B cell (primary cell): Measurements from ENCODE around the gene ZSWIM3. TPM values are rescaled to one million over a fixed set of nuclear protein-coding genes. Genes with fewer than 3 reads are reported as not detected.

Experiments
- ATAC-seq: fragments of 200-7000 bp; cut with Tn5 transposase; one replicate; pipeline ENCODE4 v1.10.0; 2021; ENCODE audit warnings: low read depth, mild to moderate bottlenecking, moderate number of reproducible peaks, moderate library complexity
- CTCF ChIA-PET: fragments of 350-600 bp; sonication (Branson Sonifier 250); formaldehyde crosslinking; loops from one replicate; lab custom pipeline; 2021; ENCODE audit warnings: antibody characterized with exemption, inconsistent platforms; lab: Charles Lee
- POLR2A ChIA-PET: fragments of 350-600 bp; sonication (Branson Sonifier 250); formaldehyde crosslinking; loops from one replicate; lab custom pipeline; 2021; ENCODE audit warnings: antibody characterized with exemption; lab: Charles Lee
- DNase-seq: peaks from one replicate; pipeline ENCODE4 v3.0.0; 2013
- H2AFZ ChIP-seq: 2 replicates; pipeline ENCODE4 v1.6.1; 2012; ENCODE audit warnings: mild to moderate bottlenecking, low read depth, low read length; ENCODE audit not compliant: insufficient read depth, poor library complexity, severe bottlenecking
- H3K27ac ChIP-seq, 2 donors: 1 replicate in 1 of 2; 2 replicates in 1 of 2; pipeline ENCODE4 v1.5.1; 2012 to 2013; ENCODE audit warnings: low read length in 2 of 2, mild to moderate bottlenecking in 2 of 2, moderate library complexity in 1 of 2
- H3K27me3 ChIP-seq, 4 experiments: fragments of 200-600 bp in 1 of 4; sonication (generic) in 1 of 4; replicated peaks in 1 of 4; 1 replicate in 2 of 4; 2 replicates in 2 of 4; pipeline versions ENCODE4 v1.6.1 to v1.7.0; 2013 to 2016; ENCODE audit warnings: low read length in 3 of 4, mild to moderate bottlenecking in 2 of 4, mixed read lengths in 1 of 4, moderate library complexity in 1 of 4; ENCODE audit not compliant: insufficient read depth in 4 of 4, control insufficient read depth in 3 of 4; ENCODE audit errors: control extremely low read depth in 1 of 4
- H3K36me3 ChIP-seq, 2 experiments: replicated peaks in 1 of 2; 1 replicate in 1 of 2; 2 replicates in 1 of 2; pipeline versions ENCODE4 v1.6.1 to v1.7.1; 2013; ENCODE audit warnings: low read length in 1 of 2; ENCODE audit not compliant: insufficient read depth in 2 of 2, control insufficient read depth in 1 of 2; ENCODE audit errors: control extremely low read depth in 1 of 2, extremely low read depth in 1 of 2
- H3K4me1 ChIP-seq, 2 donors: fragments of 200-600 bp in 1 of 2; sonication (generic) in 1 of 2; 1 replicate in 1 of 2; 2 replicates in 1 of 2; pipeline versions ENCODE4 v1.5.1 to v1.6.1; 2013 to 2017; ENCODE audit warnings: low read length in 2 of 2; ENCODE audit not compliant: control insufficient read depth in 2 of 2, insufficient read depth in 2 of 2
- H3K4me2 ChIP-seq: replicated peaks from 2 replicates; pipeline ENCODE3; 2012; ENCODE audit warnings: mild to moderate bottlenecking, low read depth, low read length; ENCODE audit not compliant: poor library complexity, severe bottlenecking
- H3K4me3 ChIP-seq, 5 experiments: fragments of 200-600 bp in 1 of 5; sonication (generic) in 1 of 5; 1 replicate in 3 of 5; 2 replicates in 2 of 5; pipeline versions ENCODE4 v1.5.1 to v1.7.0; 2011 to 2016; ENCODE audit warnings: low read length in 4 of 5, mild to moderate bottlenecking in 4 of 5, low read depth in 2 of 5, control low read depth in 1 of 5, moderate library complexity in 1 of 5; ENCODE audit not compliant: insufficient read depth in 1 of 5; ENCODE audit errors: control extremely low read depth in 1 of 5, extremely low read depth in 1 of 5
- H3K79me2 ChIP-seq: fragments of 200-600 bp; sonication (generic); one replicate; pipeline ENCODE4 v1.6.0; 2016; ENCODE audit warnings: low read length; ENCODE audit not compliant: control insufficient read depth, insufficient read depth
- H3K9ac ChIP-seq: fragments of 200-600 bp; sonication (generic); 2 replicates; pipeline ENCODE4 v1.6.1; 2017; ENCODE audit warnings: mild to moderate bottlenecking, low read length, moderate library complexity
- H3K9me3 ChIP-seq, 3 donors: one replicate each; pipeline versions ENCODE4 v1.6.1 to v1.7.1; 2013; ENCODE audit warnings: low read length in 2 of 3; ENCODE audit not compliant: control insufficient read depth in 2 of 3, insufficient read depth in 1 of 3; ENCODE audit errors: control extremely low read depth in 1 of 3
- H4K20me1 ChIP-seq: 2 replicates; pipeline ENCODE4 v1.6.0; 2012; ENCODE audit warnings: mild to moderate bottlenecking, low read length; ENCODE audit not compliant: insufficient read depth, control insufficient read depth, poor library complexity, severe bottlenecking
- H3K27ac Mint-ChIP-seq: one replicate; pipeline ENCODE4 v1.8.0; 2021; ENCODE audit warnings: mixed read lengths
- H3K27me3 Mint-ChIP-seq: one replicate; pipeline ENCODE4 v1.8.0; 2021; ENCODE audit warnings: mixed read lengths
- H3K4me1 Mint-ChIP-seq: one replicate; pipeline ENCODE4 v1.8.0; 2021; ENCODE audit warnings: mixed read lengths
- H3K4me3 Mint-ChIP-seq: one replicate; pipeline ENCODE4 v1.8.0; 2021; ENCODE audit warnings: mixed read lengths
- H3K9me3 Mint-ChIP-seq: one replicate; pipeline ENCODE4 v1.8.0; 2022; ENCODE audit warnings: mixed read lengths; ENCODE audit not compliant: insufficient read depth
- CTCF ChIP-seq: fragments of 200-600 bp; IDR thresholded peaks from one replicate; pipeline ENCODE4 v1.8.0; 2022; ENCODE audit warnings: antibody characterized with exemption, mild to moderate bottlenecking
- EZH2 ChIP-seq: IDR thresholded peaks from 2 replicates; pipeline ENCODE4 v1.6.1; 2012; ENCODE audit warnings: borderline replicate concordance, low read depth, mild to moderate bottlenecking, moderate library complexity, low read length; ENCODE audit not compliant: insufficient read depth, poor library complexity, severe bottlenecking
- WGBS: methylation state at CpG from one replicate; pipeline ENCODE4 v1.1.5; 2013; ENCODE audit warnings: missing lambda C conversion rate; ENCODE audit not compliant: insufficient coverage; 5-methylcytosine and 5-hydroxymethylcytosine counted together
- intact Hi-C: fragments of 100-400 bp; cut with micrococcal nuclease; formaldehyde crosslinking; loops from one replicate; pipeline ENCODE4 v1.10.0; 2022
- polyA plus RNA-seq: library from polyadenylated mRNA; depleted of rRNA; stranded (reverse); fragments of >200 nt; gene quantifications from 2 replicates; pipeline ENCODE4 v1.2.3, GENCODE V29; 2012
- total RNA-seq, 2 donors: library from RNA; stranded (reverse); fragments of 120-200 nt in 1 of 2; gene quantifications; 1 replicate in 1 of 2; 2 replicates in 1 of 2; pipeline versions ENCODE4 v1.2.3 to v1.2.4, GENCODE V29; 2013 to 2022

The ZSWIM3 gene
- total and polyA plus RNA-seq, 2 donors (not counting 1 experiment from before 2014, with no cell fraction given) = 4.0 to 7.1 TPM

GRCh38 chr20:45826381-45827019, 30.9 kb upstream of the ZSWIM3 start:
- intact Hi-C loops = no loop called here
- no peak overlapping the region for H2AFZ ChIP-seq

More at GRCh38 chr20:45826381-45827019, 30.9 kb upstream of the ZSWIM3 start:
- ChIA-PET CTCF (interaction anchor here (0.8 to 1.5 kb wide), 2 partner anchors 63 to 134 kb away, joined by 3 to 4 read pairs; no protein-coding TSS in a partner anchor), POLR2A (interaction anchor here (0.5 to 0.6 kb wide), 2 partner anchors 45 to 756 kb away, joined by 3 read pairs; no protein-coding TSS in a partner anchor)
- H3K9me3 Mint-ChIP-seq = no peaks in the 10 kb centered on the region
- H3K4me1 ChIP-seq = peaks cover 17 to 23% of the 10 kb centered on the region in 2 donors
- 50% methylated on average over 1 of the region's 6 CpGs for WGBS
- no peak overlapping the region for H3K4me3 ChIP-seq
- H3K4me3 Mint-ChIP-seq = no peak overlapping the region
- H3K4me2 ChIP-seq = no peak overlapping the region
- H3K9ac ChIP-seq = no peak overlapping the region
- peaks cover 19% of the 10 kb centered on the region for H3K4me1 Mint-ChIP-seq
- H3K27me3 ChIP-seq = peaks cover 0 to 21% (median 9%) of the 10 kb centered on the region in 4 experiments
- ATAC-seq (no peak), DNase-seq (no peak)
- peaks cover 0 to 2% (median 0%) of the 10 kb centered on the region in 3 donors for H3K9me3 ChIP-seq
- H3K27ac Mint-ChIP-seq = no peak overlapping the region
- H3K27me3 Mint-ChIP-seq = peaks cover 19% of the 10 kb centered on the region
- H3K36me3 ChIP-seq = no peaks in the 10 kb centered on the region
- no peaks in the 10 kb centered on the region for H3K79me2 ChIP-seq
- H4K20me1 ChIP-seq = no peaks in the 10 kb centered on the region
- H3K27ac ChIP-seq = no peak overlapping the region
- TF ChIP-seq EZH2 = no peak
- no peak for TF ChIP-seq CTCF
